Thoracic aorta (tissue), 2 donors: ENCODE measurements around the gene OXA1L. TPM values are rescaled to one million over a fixed set of nuclear protein-coding genes. Genes with fewer than 3 reads are reported as not detected.

Experiments
- ATAC-seq: fragments of 150-250 bp; one replicate; pipeline ENCODE4 v1.8.0; 2017; ENCODE audit warnings: low read depth; ENCODE audit not compliant: insufficient number of reproducible peaks, low FRiP score
- DNase-seq: peaks from one replicate; pipeline ENCODE4 v3.0.0-alpha.2; 2020; ENCODE audit warnings: low spot score
- H3K27ac ChIP-seq, 2 donors: fragments of 200-600 bp; sonication (generic); 1 replicate in 1 of 2; 2 replicates in 1 of 2; pipeline ENCODE4 v1.5.1; 2016; ENCODE audit warnings: mild to moderate bottlenecking in 2 of 2, moderate library complexity in 2 of 2
- H3K27me3 ChIP-seq: fragments of 200-600 bp; sonication (generic); replicated peaks from 2 replicates; pipeline ENCODE4 v1.6.0; 2016; ENCODE audit warnings: mild to moderate bottlenecking; ENCODE audit not compliant: insufficient read depth
- H3K36me3 ChIP-seq: fragments of 200-600 bp; sonication (generic); one replicate; pipeline ENCODE4 v1.5.1; 2016
- H3K4me1 ChIP-seq, 2 donors: fragments of 200-600 bp; sonication (generic); 1 replicate in 1 of 2; 2 replicates in 1 of 2; pipeline versions ENCODE4 v1.5.1 to v1.6.0; 2016; ENCODE audit warnings: low read depth in 2 of 2, mild to moderate bottlenecking in 1 of 2; ENCODE audit not compliant: control insufficient read depth in 1 of 2
- H3K4me3 ChIP-seq: fragments of 200-600 bp; sonication (generic); 2 replicates; pipeline ENCODE4 v1.5.1; 2016; ENCODE audit warnings: mild to moderate bottlenecking
- H3K9me3 ChIP-seq: fragments of 200-600 bp; sonication (generic); 2 replicates; pipeline ENCODE4 v1.5.1; 2016
- CTCF ChIP-seq: fragments of 200-600 bp; sonication (generic); IDR thresholded peaks from one replicate; pipeline ENCODE4 v1.5.1; 2019; ENCODE audit warnings: antibody characterized with exemption
- total RNA-seq, 2 donors: library from RNA; depleted of rRNA; stranded (reverse); fragments of >200 nt; gene quantifications; one replicate each; pipeline versions ENCODE4 v1.1.0 to v1.2.3, GENCODE V29; 2016

The OXA1L gene
- total RNA-seq, 2 donors from 2014 or later = 72.2 to 72.6 TPM

GRCh38 chr14:22739423-22739822 lies 27.1 kb upstream of the OXA1L start:
- no peak for DNase-seq
- no peaks in the 10 kb centered on the region for H3K36me3 ChIP-seq
- H3K27ac ChIP-seq = no peak overlapping the region
- no peak for TF ChIP-seq CTCF
- ATAC-seq = no peak
- no peaks in the 10 kb centered on the region for H3K27me3 ChIP-seq
- H3K4me1 ChIP-seq = no peaks in the 10 kb centered on the region
- no peaks in the 10 kb centered on the region for H3K9me3 ChIP-seq
- H3K4me3 ChIP-seq = no peak overlapping the region

DNA sequence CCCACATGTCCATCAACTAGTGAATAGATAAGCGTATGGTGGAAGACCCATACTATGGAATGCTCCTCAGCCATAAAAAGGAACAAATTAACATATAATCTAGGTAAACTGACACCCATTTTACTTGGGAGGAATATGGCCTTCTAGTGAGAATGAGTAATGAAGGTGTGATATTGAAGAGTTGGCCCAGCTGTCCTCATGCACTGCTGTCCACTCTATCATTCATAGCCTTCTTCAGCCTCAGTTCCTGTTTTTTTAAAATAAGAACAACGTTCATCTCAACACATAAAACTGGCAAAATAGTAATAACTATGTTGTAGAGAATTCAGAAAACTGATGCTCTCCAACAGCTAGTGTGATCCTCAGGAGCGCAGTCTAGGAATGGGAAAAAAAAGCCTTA lies 26.5 kb upstream of the OXA1L start:
- TF ChIP-seq CTCF = no peak
- Histone ChIP-seq H3K27me3 (no peaks in the 10 kb centered on the region), H3K27ac (no peak overlapping the region), H3K36me3 (no peaks in the 10 kb centered on the region), H3K4me1 (no peaks in the 10 kb centered on the region), H3K4me3 (no peak overlapping the region), H3K9me3 (no peaks in the 10 kb centered on the region)
- ATAC-seq (no peak), DNase-seq (no peak)

DNA sequence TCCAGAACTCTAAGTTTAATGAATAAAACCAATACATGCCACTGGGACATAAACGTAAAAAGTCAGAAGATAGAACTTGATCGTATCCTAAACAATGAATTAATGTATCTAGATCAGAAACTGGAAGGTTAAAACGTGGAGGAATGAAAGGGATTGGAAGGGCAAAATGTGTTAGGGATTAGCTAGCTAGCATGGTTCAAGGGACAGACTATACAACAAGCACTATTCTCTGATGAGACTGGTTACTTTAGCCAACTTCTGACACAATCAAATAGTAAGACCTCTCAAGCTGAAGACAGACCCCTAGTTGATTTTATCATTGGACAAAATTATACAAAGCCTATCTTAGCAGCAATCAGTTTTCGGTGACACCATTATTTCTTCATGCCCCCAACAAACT lies 18.7 kb upstream of the OXA1L start:
- no peaks in the 10 kb centered on the region for H3K9me3 ChIP-seq
- no peak for DNase-seq
- no peaks in the 10 kb centered on the region for H3K4me1 ChIP-seq
- H3K27me3 ChIP-seq = no peaks in the 10 kb centered on the region
- H3K4me3 ChIP-seq = no peak overlapping the region
- H3K36me3 ChIP-seq = no peaks in the 10 kb centered on the region
- TF ChIP-seq CTCF = no peak
- H3K27ac ChIP-seq = no peak overlapping the region
- no peak for ATAC-seq

- H3K4me3 ChIP-seq = no peak overlapping the region
- ATAC-seq (no peak), DNase-seq (no peak)
- H3K27me3 ChIP-seq = no peaks in the 10 kb centered on the region
- H3K4me1 ChIP-seq = no peaks in the 10 kb centered on the region
- no peak overlapping the region for H3K27ac ChIP-seq
- no peaks in the 10 kb centered on the region for H3K9me3 ChIP-seq
- TF ChIP-seq CTCF = no peak
- H3K36me3 ChIP-seq = no peaks in the 10 kb centered on the region
These were observed 18.3 kb upstream of the OXA1L start for GRCh38 chr14:22748206-22748605.

GRCh38 chr14:22748631-22749068 lies 17.8 kb upstream of the OXA1L start:
- DNase-seq = no peak
- Histone ChIP-seq H3K27ac (no peak overlapping the region), H3K4me1 (no peaks in the 10 kb centered on the region), H3K27me3 (no peaks in the 10 kb centered on the region), H3K9me3 (no peaks in the 10 kb centered on the region), H3K4me3 (no peak overlapping the region), H3K36me3 (no peaks in the 10 kb centered on the region)
- ATAC-seq = no peak
- TF ChIP-seq CTCF = no peak
